ENCODE results near the gene SLC5A10. TPM values are rescaled to one million over a fixed set of nuclear protein-coding genes. Genes with fewer than 3 reads are reported as not detected.

The SLC5A10 gene
- polyA plus RNA-seq, 1 of the 3 experiments (the other 2 are of a cell fraction), result not detected

- Histone ChIP-seq H3K4me1 (ENCODE audit: control insufficient read depth in 1 of 2, insufficient read depth in 2 of 2, low read depth in 1 of 2, low read length in 1 of 2) (no peaks in the 10 kb centered on the region), H3K4me3 (ENCODE audit: low read depth in 2 of 2, low read length in 1 of 2) (no peak overlapping the region), H2AFZ (ENCODE audit: low read depth) (no peak overlapping the region), H3K27ac (ENCODE audit: low read depth in 2 of 2, low read length in 1 of 2) (no peak overlapping the region), H3F3A (replicated peaks; ENCODE audit: insufficient read depth) (no peaks in the 10 kb centered on the region), H3K4me2 (no peak overlapping the region), H3K27me3 (ENCODE audit: insufficient read depth) (no peaks in the 10 kb centered on the region), H3K36me3 (replicated peaks in 1 of 2; ENCODE audit: control insufficient read depth in 1 of 2, insufficient read depth in 2 of 2, low read length in 1 of 2) (peaks cover 2 to 28% of the 10 kb centered on the region in 2 experiments), H3K9me2 (no peaks in the 10 kb centered on the region), H3K9me3 (no peaks in the 10 kb centered on the region), H3K9ac (no peak overlapping the region), H3K79me2 (ENCODE audit: insufficient read depth) (peaks cover 10% of the 10 kb centered on the region; the same call in 1 of the 2 replicates), H4K20me1 (ENCODE audit: insufficient read depth) (no peaks in the 10 kb centered on the region)
- no peak for TF ChIP-seq NFIC (IDR thresholded peaks at IDR 0.05; ENCODE audit: borderline replicate concordance)
- no peak for TF ChIP-seq EP300 (IDR thresholded peaks at IDR 0.05; ENCODE audit: borderline replicate concordance in 1 of 2, low read depth in 1 of 2, low read length in 1 of 2)
- CTCF ChIA-PET, result no interaction called here
- 96% methylated on average over 4 of the region's 5 CpGs for WGBS (ENCODE audit: low lambda C conversion rate)
- POLR2A ChIA-PET, result no interaction called here
- no peak for DNase-seq
These were observed 46.7 kb upstream of the SLC5A10 start for GRCh38 chr17:18905226-18905625.

GRCh38 chr17:18910326-18910725 lies 41.6 kb upstream of the SLC5A10 start:
- Histone ChIP-seq H3K4me3 (ENCODE audit: low read depth in 2 of 2, low read length in 1 of 2) (no peak overlapping the region), H3K9me2 (no peaks in the 10 kb centered on the region), H3K27me3 (ENCODE audit: insufficient read depth) (no peaks in the 10 kb centered on the region), H2AFZ (ENCODE audit: low read depth) (no peak overlapping the region), H3K36me3 (replicated peaks in 1 of 2; ENCODE audit: control insufficient read depth in 1 of 2, insufficient read depth in 2 of 2, low read length in 1 of 2) (peaks cover 5 to 22% of the 10 kb centered on the region in 2 experiments), H4K20me1 (ENCODE audit: insufficient read depth) (no peaks in the 10 kb centered on the region), H3K4me1 (ENCODE audit: control insufficient read depth in 1 of 2, insufficient read depth in 2 of 2, low read depth in 1 of 2, low read length in 1 of 2) (no peaks in the 10 kb centered on the region; a peak in 1 of 4 replicates), H3K9ac (no peak overlapping the region), H3K4me2 (no peak overlapping the region), H3K9me3 (no peaks in the 10 kb centered on the region), H3K79me2 (ENCODE audit: insufficient read depth) (no peaks in the 10 kb centered on the region), H3F3A (replicated peaks; ENCODE audit: insufficient read depth) (no peaks in the 10 kb centered on the region), H3K27ac (ENCODE audit: low read depth in 2 of 2, low read length in 1 of 2) (no peak overlapping the region; a peak in 1 of 4 replicates)
- TF ChIP-seq FOXJ3 (CRISPR knock-in tag; IDR thresholded peaks at IDR 0.05), result no peak
- DNase-seq, result no peak
- 91% methylated on average over 5 of the region's 5 CpGs for WGBS (ENCODE audit: low lambda C conversion rate)
- ChIA-PET CTCF (interaction anchor here (1.5 kb wide), 1 partner anchor 51 kb away, joined by 3 read pairs; no protein-coding TSS in a partner anchor), POLR2A (no interaction called here)

- Histone ChIP-seq H3K9me3 (no peaks in the 10 kb centered on the region), H3K36me3 (replicated peaks in 1 of 2; ENCODE audit: control insufficient read depth in 1 of 2, insufficient read depth in 2 of 2, low read length in 1 of 2) (peaks cover 5 to 24% of the 10 kb centered on the region in 2 experiments), H3F3A (replicated peaks; ENCODE audit: insufficient read depth) (no peaks in the 10 kb centered on the region), H3K4me3 (ENCODE audit: low read depth in 2 of 2, low read length in 1 of 2) (no peak overlapping the region), H3K79me2 (ENCODE audit: insufficient read depth) (no peaks in the 10 kb centered on the region), H3K9me2 (no peaks in the 10 kb centered on the region), H3K4me2 (no peak overlapping the region), H3K4me1 (ENCODE audit: control insufficient read depth in 1 of 2, insufficient read depth in 2 of 2, low read depth in 1 of 2, low read length in 1 of 2) (no peaks in the 10 kb centered on the region; a peak in 1 of 4 replicates), H3K9ac (no peak overlapping the region), H4K20me1 (ENCODE audit: insufficient read depth) (no peaks in the 10 kb centered on the region), H2AFZ (ENCODE audit: low read depth) (no peak overlapping the region), H3K27me3 (ENCODE audit: insufficient read depth) (no peaks in the 10 kb centered on the region), H3K27ac (ENCODE audit: low read depth in 2 of 2, low read length in 1 of 2) (no peak overlapping the region; a peak in 1 of 4 replicates)
- ChIA-PET POLR2A (no interaction called here), CTCF (interaction anchor here (1.5 kb wide), 1 partner anchor 50 kb away, joined by 3 read pairs; no protein-coding TSS in a partner anchor)
- DNase-seq, result no peak
- TF ChIP-seq RAD21 (IDR thresholded peaks at IDR 0.05; ENCODE audit: low read length) (no peak), EZH2phosphoT487 (IDR thresholded peaks at IDR 0.05; ENCODE audit: borderline replicate concordance, low read depth) (no peak), MEF2A (IDR thresholded peaks at IDR 0.05; ENCODE audit: borderline replicate concordance, low read depth) (no peak), NFIC (IDR thresholded peaks at IDR 0.05; ENCODE audit: borderline replicate concordance) (no peak), USF2 (IDR thresholded peaks at IDR 0.05; ENCODE audit: borderline replicate concordance, low read depth, low read length) (no peak), NRF1 (IDR thresholded peaks at IDR 0.05; ENCODE audit: low read depth, low read length) (no peak), FOSL2 (IDR thresholded peaks at IDR 0.05; ENCODE audit: borderline replicate concordance, low read depth) (no peak), SMC3 (IDR thresholded peaks at IDR 0.05; ENCODE audit: low read depth, low read length) (no peak), FOXM1 (IDR thresholded peaks at IDR 0.05; ENCODE audit: low read depth) (no peak), POLR2AphosphoS5 (IDR thresholded peaks at IDR 0.05; ENCODE audit: low read depth, low read length) (no peak), CHD2 (IDR thresholded peaks at IDR 0.05; ENCODE audit: low read length, partially characterized antibody) (no peak)
- WGBS (ENCODE audit: low lambda C conversion rate), result 81% methylated on average over 6 of the region's 6 CpGs
These were observed 41.1 kb upstream of the SLC5A10 start for GRCh38 chr17:18910881-18911280.
